Stimulated activated CD4-positive, alpha-beta T cell treated with anti-CD3 and anti-CD28 coated beads, Interleukin-12 subunit alpha, Interleukin-12 subunit beta, amount 100 ng/mL, for 24 hours (primary cell): Measurements from ENCODE around the gene TRPC4.

Experiments
- DNase-seq, 2 experiments: peaks; one replicate each; pipeline ENCODE4 v3.0.0-alpha.2; 2020; ENCODE audit warnings: low read depth in 2 of 2

Gene TRPC4

DNA sequence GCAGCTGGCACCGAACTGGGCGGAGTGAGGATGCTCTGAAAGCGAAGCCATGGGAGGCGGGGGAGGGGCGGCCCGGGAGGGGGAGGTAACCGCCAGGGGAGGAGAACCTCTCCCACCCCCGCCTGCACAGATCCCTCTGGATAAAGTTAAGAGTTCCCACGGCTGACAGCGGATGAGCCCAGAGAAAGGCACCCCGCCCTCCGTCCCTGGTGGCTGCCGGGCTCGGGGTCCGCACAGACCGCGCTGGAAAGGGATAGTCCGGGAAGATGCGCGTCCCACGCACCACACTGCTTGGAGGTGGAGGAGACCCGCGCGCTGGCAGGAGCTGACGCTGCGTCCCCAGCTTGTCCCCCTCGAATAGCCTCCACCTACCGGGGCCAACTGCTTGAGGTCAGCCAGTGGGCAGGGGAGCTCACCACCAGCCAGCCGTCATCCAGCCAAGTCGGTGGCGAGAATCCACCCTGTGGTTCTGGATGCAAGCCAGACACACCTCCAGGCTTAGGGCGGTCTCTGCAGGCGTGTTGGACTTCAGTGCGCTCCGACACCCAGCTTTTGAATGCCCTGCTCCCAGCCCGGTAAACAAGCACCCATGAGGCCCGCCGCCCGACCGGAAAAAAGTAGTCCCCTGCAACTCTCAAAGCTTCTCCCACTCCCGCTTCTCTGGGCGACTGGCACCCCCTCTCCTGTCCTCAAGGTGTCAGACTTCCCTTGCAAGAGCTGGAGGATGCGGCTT is at the start of gene TRPC4:
Gene TRPC4 (minus strand): TSS at position 17 of the 733 bp plus-strand sequence. CDS start 86,439 bp downstream, outside the sequence.
- DNase-seq, result no peak

DNA sequence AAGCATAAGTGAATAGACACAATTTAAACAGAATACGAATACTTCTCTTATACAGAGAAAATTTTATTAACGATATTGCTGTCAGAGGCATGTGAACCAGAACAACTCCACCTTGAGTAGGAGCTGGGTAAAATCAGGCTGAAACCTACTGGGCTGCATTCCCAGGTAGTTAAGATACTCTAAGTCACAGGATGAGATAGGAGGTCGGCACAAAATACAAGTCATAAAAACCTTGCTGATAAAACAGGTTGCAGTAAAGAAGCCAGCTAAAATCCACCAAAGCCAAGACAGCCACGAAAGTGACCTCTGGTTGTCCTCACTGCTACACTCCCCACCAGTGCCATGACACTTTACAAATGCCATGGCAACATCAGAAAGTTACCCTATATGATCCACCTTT is 49.2 kb upstream of the TRPC4 start:
- DNase-seq, result no peak

DNA sequence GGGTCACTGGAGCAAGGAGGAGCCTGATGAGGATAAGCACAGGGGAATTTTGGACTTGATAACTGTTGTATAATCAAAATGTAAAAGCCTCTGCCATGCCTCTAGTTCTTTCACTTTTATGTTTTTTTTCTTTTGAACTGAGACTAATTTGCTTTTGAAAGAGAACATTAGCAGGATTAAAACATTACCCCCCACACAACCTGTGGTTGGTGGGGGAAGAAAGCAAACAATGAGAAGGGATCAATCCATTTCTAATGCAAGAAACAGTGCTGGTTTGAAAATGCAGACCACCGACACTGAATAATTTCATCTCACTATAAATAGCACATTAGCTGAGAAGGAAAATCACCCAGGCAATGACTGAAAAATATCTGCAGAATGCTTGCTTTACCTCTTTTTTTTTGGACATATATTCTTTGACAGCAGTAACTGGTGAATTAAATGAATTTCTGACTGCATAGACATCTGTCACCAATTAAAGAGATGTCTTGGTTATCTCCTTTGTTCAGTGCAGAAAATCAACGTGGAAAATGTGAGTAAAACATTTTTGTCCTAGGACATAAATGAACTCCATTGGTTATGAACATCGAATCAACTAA is 48.6 kb upstream of the TRPC4 start:
- DNase-seq, result no peak

DNA sequence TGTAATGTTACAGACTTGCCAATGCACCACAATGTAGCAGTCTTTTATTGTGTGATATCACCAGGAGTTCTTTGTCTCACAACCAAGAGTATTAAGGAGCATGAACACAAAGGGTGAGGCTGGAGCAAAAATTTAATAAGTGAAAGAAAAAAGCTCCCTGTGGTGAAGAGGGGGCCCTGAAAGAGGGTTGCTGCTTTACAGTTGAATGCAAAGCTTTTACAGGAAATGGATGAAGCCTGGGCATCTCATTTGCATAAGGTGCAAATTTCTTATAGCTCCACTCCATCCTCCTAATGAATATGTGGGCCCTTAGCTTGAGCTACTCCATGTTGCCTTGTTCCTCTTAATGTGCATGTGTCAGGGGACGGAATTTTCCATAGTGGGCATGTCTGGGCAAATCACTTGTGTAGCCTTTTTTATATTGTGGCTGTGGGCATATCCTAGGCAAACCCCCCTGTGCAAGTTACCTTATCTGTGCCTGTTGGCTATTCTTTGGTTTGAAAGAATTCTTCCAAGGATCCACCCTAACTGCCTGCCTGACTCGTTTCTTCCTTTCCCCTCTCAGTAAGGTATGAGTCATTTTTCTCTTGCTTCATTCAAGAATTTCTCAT is 45.3 kb upstream of the TRPC4 start:
- no peak for DNase-seq

GRCh38 chr13:37910790-37911189 is 41.2 kb upstream of the TRPC4 start:
- DNase-seq, result no peak

GRCh38 chr13:37906880-37907279 is 37.3 kb upstream of the TRPC4 start:
- no peak for DNase-seq

DNA sequence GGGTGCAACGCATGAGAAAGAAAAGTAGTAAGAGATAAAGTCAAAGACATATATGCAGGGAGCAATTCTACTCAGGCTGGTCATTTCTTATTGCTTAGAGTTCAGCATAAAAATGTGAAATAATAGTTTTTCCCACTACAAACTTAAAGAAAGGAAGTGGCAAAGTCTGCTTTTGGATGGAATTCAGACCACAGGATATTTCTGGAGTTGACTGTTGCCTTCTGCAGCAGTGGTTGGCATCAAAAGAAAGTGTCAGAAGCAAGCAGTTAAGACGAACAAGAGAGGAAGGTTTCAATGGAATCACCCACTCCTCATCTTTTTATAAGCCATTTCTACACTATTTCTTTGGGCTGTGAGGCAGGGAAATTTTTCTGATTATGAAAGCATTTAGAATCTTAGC is 36.2 kb upstream of the TRPC4 start:
- no peak for DNase-seq

GRCh38 chr13:37899753-37900152 is 30.2 kb upstream of the TRPC4 start:
- no peak for DNase-seq

- DNase-seq, result no peak
Observed at GRCh38 chr13:37893321-37893720, 23.7 kb upstream of the TRPC4 start.

DNA sequence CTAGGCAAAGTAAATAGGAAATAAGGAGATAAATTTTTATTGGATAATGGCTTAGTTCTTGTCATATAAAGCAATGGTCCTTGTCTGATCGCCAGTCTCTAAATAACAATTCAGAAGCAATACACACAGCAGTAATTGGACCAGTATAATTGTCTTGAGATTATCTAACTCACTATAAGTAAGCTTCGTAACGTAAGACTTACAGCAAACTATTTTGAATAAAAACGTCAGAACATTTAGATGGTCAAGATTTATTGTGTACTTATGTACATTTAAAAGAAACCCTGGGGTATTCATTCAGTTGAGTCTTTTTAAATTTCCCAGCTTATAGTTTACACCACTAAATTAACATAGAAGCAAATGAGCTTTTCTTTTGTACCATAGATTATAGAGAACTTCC is 20.2 kb upstream of the TRPC4 start:
- DNase-seq, result no peak

GRCh38 chr13:37889102-37889501 is 19.5 kb upstream of the TRPC4 start:
- no peak for DNase-seq

DNA sequence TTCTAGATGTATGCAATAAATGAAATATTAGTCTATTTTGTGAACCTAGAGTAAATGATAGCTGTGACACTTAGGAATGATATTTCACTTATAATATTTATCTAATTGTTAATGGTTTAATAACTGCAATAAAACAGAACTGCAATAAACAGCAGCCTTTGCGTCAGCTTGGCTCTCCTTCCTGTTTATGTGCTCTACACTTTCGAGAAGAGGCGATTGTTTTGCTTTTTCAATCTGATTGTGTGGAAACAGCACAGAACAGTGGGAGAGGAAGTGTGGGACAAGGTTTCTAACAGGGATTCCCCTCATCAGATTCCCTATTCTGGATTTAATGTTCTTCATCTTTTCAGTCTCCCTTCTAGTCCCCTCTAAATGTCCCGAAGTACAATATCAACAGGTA is 17.3 kb upstream of the TRPC4 start:
- DNase-seq, result no peak

GRCh38 chr13:37884674-37885073 is 15.1 kb upstream of the TRPC4 start:
- no peak for DNase-seq

GRCh38 chr13:37884026-37884425 is 14.5 kb upstream of the TRPC4 start:
- DNase-seq, result no peak

GRCh38 chr13:37878921-37879320 is 9.3 kb upstream of the TRPC4 start:
- DNase-seq, result no peak

DNA sequence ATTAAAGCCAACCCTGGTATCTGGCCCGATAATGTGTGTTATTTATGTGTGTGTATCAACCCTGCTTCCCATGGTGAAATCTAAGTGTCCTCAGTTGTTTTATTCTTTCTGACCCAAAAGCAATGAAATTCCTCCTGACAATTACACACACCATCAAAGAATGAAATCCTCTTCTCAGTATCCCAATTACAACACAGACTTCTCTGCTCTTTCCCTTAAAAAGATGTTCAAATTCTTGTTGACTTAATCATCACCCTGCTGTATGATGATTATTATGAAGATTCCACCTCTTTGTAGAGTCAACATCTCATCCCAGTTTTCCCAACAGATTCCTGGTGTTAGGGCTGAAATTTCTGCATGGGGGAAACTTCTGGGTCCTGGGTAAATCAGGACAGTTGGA is 8.9 kb upstream of the TRPC4 start:
- no peak for DNase-seq

DNA sequence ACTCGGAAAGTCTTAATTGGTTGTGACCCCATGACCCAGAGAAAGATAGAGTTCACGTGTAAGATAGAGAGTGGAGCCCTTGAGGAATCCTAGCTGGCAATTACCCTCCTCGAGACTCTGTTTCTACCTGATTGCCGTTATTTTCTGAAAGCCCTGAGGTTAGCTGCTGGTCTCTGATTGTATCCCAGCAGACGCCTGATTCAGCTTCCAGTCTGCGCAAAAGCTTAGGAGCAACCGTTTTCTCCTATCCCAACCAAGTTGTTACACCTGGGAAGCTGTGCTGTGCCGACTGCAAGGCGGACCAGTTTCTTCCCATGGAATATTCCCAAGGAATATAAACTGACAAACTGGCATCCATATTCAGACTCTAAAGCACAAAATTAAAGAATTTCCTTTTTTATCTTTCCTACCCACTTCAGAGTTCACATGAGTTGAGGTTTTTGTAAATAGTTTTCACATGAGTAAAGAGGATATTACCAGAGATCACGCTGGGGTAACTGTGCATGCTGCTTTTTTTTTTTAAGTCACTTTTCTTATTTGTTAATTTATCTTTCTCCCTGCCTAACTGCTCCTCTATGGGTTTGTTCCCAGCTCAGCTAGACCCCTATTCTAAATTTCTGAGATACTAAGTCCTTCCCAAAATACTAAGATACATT is 1.5 kb upstream of the TRPC4 start:
- no peak for DNase-seq

- no peak for DNase-seq
Observed at GRCh38 chr13:37870489-37870845, 895 bp upstream of the TRPC4 start.

- DNase-seq, result no peak
Observed at GRCh38 chr13:37869506-37869755, 141 bp downstream of the TRPC4 start.

DNA sequence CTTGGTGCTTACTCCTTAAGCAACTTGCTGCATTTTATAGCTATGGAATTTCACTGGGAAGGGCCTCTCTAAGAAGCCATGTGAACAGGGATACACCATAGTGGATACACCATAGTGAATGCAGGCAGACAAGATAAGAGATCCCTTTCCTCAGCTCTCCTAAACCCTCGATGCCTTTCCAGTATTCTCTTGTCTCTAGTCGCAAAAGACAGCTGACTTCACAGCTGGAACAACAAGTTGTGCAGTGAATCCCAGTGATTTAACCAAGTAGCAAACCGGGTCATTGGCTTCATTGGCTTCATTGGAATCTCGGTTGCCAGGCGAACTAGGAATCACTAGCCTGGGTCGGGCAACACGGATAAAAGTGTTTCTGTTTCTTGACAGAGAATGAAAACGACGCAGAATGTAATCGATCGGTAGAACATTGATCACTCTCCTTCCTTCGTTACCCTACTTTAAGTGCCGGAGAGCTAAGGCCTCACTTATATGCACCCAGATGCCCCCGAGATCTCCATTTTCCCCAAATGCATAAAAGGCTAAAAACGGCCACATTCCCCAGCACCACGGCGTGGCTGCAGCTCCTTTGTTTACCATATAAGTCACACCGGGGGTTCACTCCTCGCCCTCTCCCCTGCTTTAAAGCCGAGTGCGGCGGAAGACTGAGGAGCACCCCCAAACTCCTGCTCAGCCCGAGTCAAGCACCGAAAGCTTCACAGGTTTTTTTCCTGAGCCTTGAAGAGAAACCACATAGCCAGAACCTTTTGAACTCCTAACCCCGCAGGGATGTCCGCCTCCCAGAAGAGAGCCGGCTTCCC is 674 bp downstream of the TRPC4 start:
- DNase-seq, result no peak

DNA sequence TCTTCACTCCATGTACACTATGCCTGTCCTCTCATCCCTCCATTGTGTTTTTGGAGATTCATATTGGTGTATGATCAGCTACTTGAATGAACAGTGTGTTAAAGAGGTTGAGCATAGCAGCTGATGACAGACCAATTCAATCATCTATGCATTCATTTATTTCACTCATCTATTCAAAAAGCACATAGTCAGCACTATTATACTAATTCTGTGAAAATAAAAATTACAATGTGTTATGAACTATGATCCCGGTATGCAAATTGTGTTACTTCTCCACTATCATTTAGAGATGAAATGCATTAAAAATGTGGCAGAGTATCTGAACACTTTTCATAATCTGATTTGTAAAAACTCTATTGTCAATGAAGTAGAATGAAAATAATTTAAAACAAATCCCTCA is 5.9 kb downstream of the TRPC4 start:
- DNase-seq, result no peak

GRCh38 chr13:37835392-37835791 is 34.2 kb downstream of the TRPC4 start:
- DNase-seq, result no peak
